ENCODE results near the gene CDKAL1. TPM values are rescaled to one million over a fixed set of nuclear protein-coding genes. Genes with fewer than 3 reads are reported as not detected.

The CDKAL1 gene
- total and polyA plus RNA-seq, 2 donors from 2014 or later = 4.6 to 20.2 TPM

- no peaks in the 10 kb centered on the region for H3K36me3 ChIP-seq (ENCODE audit: control insufficient read depth in 2 of 3, insufficient read depth in 3 of 3, low read length in 3 of 3)
- H3K9ac ChIP-seq (ENCODE audit: low read length in 3 of 3) = no peak overlapping the region
- intact Hi-C loops (cut with DNase I) = no loop called here
- H3K27ac ChIP-seq (ENCODE audit: low read depth in 2 of 2, low read length in 2 of 2) = no peak overlapping the region
- no peak for TF ChIP-seq CTCF (IDR thresholded peaks at IDR 0.05; ENCODE audit: borderline replicate concordance, extremely low read depth, insufficient read depth)
- FAIRE-seq = no peak
- H3K4me1 ChIP-seq (ENCODE audit: control insufficient read depth in 2 of 3, insufficient read depth in 2 of 3, low read depth in 1 of 3, low read length in 3 of 3) = no peaks in the 10 kb centered on the region
- no peak overlapping the region for H3K4me3 ChIP-seq (ENCODE audit: low read length in 3 of 3)
- no peak for DNase-seq
- no peaks in the 10 kb centered on the region for H3K9me3 ChIP-seq (ENCODE audit: control insufficient read depth in 2 of 3, insufficient read depth in 1 of 3, low read length in 3 of 3)
- no peaks in the 10 kb centered on the region for H3K27me3 ChIP-seq (ENCODE audit: control insufficient read depth, insufficient read depth, low read length)
Observed at GRCh38 chr6:21166754-21167153, 632.5 kb downstream of the CDKAL1 start.

GRCh38 chr6:21167790-21168189 is 633.5 kb downstream of the CDKAL1 start:
- Histone ChIP-seq H3K9me3 (ENCODE audit: control insufficient read depth in 2 of 3, insufficient read depth in 1 of 3, low read length in 3 of 3) (no peaks in the 10 kb centered on the region), H3K4me1 (ENCODE audit: control insufficient read depth in 2 of 3, insufficient read depth in 2 of 3, low read depth in 1 of 3, low read length in 3 of 3) (no peaks in the 10 kb centered on the region), H3K27ac (ENCODE audit: low read depth in 2 of 2, low read length in 2 of 2) (no peak overlapping the region), H3K9ac (ENCODE audit: low read length in 3 of 3) (no peak overlapping the region), H3K27me3 (ENCODE audit: control insufficient read depth, insufficient read depth, low read length) (no peaks in the 10 kb centered on the region), H3K36me3 (ENCODE audit: control insufficient read depth in 2 of 3, insufficient read depth in 3 of 3, low read length in 3 of 3) (no peaks in the 10 kb centered on the region), H3K4me3 (ENCODE audit: low read length in 3 of 3) (no peak overlapping the region)
- no peak for FAIRE-seq
- no peak for TF ChIP-seq CTCF (IDR thresholded peaks at IDR 0.05; ENCODE audit: borderline replicate concordance, extremely low read depth, insufficient read depth)
- DNase-seq = no peak
- intact Hi-C loops (cut with DNase I) = no loop called here

- intact Hi-C loops (cut with DNase I) = no loop called here
Observed at GRCh38 chr6:21171801-21172200, 637.5 kb downstream of the CDKAL1 start.

More at GRCh38 chr6:21171801-21172200, 637.5 kb downstream of the CDKAL1 start:
- no peak for TF ChIP-seq CTCF (IDR thresholded peaks at IDR 0.05; ENCODE audit: borderline replicate concordance, extremely low read depth, insufficient read depth)
- Histone ChIP-seq H3K9ac (ENCODE audit: low read length in 3 of 3) (no peak overlapping the region), H3K27ac (ENCODE audit: low read depth in 2 of 2, low read length in 2 of 2) (no peak overlapping the region), H3K36me3 (ENCODE audit: control insufficient read depth in 2 of 3, insufficient read depth in 3 of 3, low read length in 3 of 3) (no peaks in the 10 kb centered on the region), H3K4me1 (ENCODE audit: control insufficient read depth in 2 of 3, insufficient read depth in 2 of 3, low read depth in 1 of 3, low read length in 3 of 3) (no peaks in the 10 kb centered on the region), H3K4me3 (ENCODE audit: low read length in 3 of 3) (no peak overlapping the region), H3K9me3 (ENCODE audit: control insufficient read depth in 2 of 3, insufficient read depth in 1 of 3, low read length in 3 of 3) (no peaks in the 10 kb centered on the region), H3K27me3 (ENCODE audit: control insufficient read depth, insufficient read depth, low read length) (no peaks in the 10 kb centered on the region)
- DNase-seq = no peak
- FAIRE-seq = no peak

Data from kidney (tissue), 14 donors.